ENCODE data around the gene ZEB2.

Gene ZEB2

DNA sequence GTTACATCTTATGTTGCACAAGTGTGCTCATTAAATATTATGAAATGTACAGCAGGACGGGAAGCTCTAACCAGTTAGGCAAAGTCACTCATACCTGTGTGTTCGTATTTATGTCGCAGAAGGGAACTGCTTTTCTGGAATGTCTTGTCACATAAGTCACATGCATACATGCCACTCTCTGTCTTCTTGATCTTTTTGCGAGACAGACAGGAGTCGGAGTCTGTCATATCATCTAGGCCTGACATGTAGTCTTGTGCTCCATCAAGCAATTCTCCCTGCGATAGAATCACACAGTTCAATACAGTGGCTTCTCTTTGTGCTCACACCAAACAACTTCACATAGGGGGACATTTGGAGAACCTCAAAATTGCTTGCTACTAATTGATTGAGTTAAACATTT, 123.6 kb downstream of the ZEB2 start:
- TF ChIP-seq, protein P1, sequence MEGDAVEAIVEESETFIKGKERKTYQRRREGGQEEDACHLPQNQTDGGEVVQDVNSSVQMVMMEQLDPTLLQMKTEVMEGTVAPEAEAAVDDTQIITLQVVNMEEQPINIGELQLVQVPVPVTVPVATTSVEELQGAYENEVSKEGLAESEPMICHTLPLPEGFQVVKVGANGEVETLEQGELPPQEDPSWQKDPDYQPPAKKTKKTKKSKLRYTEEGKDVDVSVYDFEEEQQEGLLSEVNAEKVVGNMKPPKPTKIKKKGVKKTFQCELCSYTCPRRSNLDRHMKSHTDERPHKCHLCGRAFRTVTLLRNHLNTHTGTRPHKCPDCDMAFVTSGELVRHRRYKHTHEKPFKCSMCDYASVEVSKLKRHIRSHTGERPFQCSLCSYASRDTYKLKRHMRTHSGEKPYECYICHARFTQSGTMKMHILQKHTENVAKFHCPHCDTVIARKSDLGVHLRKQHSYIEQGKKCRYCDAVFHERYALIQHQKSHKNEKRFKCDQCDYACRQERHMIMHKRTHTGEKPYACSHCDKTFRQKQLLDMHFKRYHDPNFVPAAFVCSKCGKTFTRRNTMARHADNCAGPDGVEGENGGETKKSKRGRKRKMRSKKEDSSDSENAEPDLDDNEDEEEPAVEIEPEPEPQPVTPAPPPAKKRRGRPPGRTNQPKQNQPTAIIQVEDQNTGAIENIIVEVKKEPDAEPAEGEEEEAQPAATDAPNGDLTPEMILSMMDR (IDR thresholded peaks at IDR 0.05; ENCODE audit: low read depth, low read length), result no peak
- no peak for DNase-seq (ENCODE audit: low read depth in 2 of 2)

GRCh38 chr2:144390424-144391020, 129.4 kb downstream of the ZEB2 start:
- peak in 1 of 2 donors; percentile 68 for DNase-seq (ENCODE audit: low read depth in 2 of 2)
- TF ChIP-seq, protein P1 (IDR thresholded peaks at IDR 0.05; ENCODE audit: low read depth, low read length), result no peak

More for the DNA sequence above, 123.6 kb downstream of the ZEB2 start:
- no peak overlapping the region for H3K4me3 ChIP-seq (replicated peaks in 1 of 2; ENCODE audit: low read depth in 2 of 2, low read length in 2 of 2)

DNA sequence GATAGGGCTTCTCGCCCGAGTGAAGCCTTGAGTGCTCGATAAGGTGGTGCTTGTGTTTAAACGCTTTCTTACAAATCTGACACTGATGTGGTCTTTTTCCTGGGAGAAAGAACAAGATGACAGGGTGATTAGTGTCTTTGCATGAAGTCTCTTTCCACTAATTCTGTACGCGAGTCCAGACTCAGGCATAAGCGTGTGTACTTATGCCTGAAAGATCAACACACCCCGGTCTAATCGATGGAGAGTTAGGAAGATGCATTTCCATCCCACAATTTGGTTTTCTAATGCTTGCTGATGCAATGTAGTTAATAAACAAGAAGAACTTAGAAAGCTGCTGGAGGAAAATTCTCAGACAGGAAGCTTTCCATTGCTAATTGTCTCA, 130.0 kb downstream of the ZEB2 start:
- DNase-seq (ENCODE audit: low read depth in 2 of 2), result no peak
- H3K4me3 ChIP-seq (replicated peaks in 1 of 2; ENCODE audit: low read depth in 2 of 2, low read length in 2 of 2), result no peak overlapping the region
- TF ChIP-seq, protein P1 (IDR thresholded peaks at IDR 0.05; ENCODE audit: low read depth, low read length), result no peak

More at GRCh38 chr2:144390424-144391020, 129.4 kb downstream of the ZEB2 start:
- H3K4me3 ChIP-seq (replicated peaks in 1 of 2; ENCODE audit: low read depth in 2 of 2, low read length in 2 of 2), result no peak overlapping the region

GRCh38 chr2:144389151-144389929, 130.6 kb downstream of the ZEB2 start:
- TF ChIP-seq, protein P1 (IDR thresholded peaks at IDR 0.05; ENCODE audit: low read depth, low read length), result no peak
- no peak for DNase-seq (ENCODE audit: low read depth in 2 of 2)
- H3K4me3 ChIP-seq (replicated peaks in 1 of 2; ENCODE audit: low read depth in 2 of 2, low read length in 2 of 2), result no peak overlapping the region

GRCh38 chr2:144385381-144385780, 134.5 kb downstream of the ZEB2 start:
- TF ChIP-seq, protein P1 (IDR thresholded peaks at IDR 0.05; ENCODE audit: low read depth, low read length), result no peak
- DNase-seq (ENCODE audit: low read depth in 2 of 2), result no peak

DNA sequence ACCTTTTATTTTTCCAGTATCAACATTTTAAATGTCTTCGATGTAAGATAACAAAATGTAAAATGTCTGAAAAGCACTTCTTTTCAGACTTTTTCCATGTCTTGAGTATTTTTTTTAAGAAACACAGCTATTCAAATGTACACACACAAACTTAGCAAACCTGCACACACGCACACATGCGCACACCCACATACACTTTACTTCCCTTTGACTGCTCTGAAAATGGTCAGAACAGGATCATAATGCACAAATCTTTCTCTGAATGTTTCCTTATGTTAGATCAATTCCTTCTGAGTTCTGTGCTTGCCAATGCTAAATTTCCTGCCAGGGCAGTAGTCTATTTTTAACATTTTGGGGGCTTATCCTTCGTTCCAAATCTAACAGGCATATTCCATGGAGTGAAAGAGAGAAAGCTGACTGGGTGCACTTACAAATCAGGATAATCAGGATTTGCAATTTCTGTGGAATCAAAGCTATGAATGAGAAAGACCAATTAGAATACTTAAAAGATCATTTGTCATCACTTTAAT, 136.3 kb downstream of the ZEB2 start:
- no peak for DNase-seq (ENCODE audit: low read depth in 2 of 2)
- no peak overlapping the region for H3K4me3 ChIP-seq (replicated peaks in 1 of 2; ENCODE audit: low read depth in 2 of 2, low read length in 2 of 2)
- TF ChIP-seq, protein P1 (IDR thresholded peaks at IDR 0.05; ENCODE audit: low read depth, low read length), result no peak

More at GRCh38 chr2:144385381-144385780, 134.5 kb downstream of the ZEB2 start:
- H3K4me3 ChIP-seq (replicated peaks in 1 of 2; ENCODE audit: low read depth in 2 of 2, low read length in 2 of 2), result no peak overlapping the region
